Hepatocyte (in vitro differentiated cells): Measurements from ENCODE around the gene JMJD7.

Experiments used
- CTCF ChIP-seq: fragments of 200-600 bp; sonication (generic); IDR thresholded peaks from 2 replicates; pipeline ENCODE4 v1.5.1; 2016; ENCODE audit warnings: antibody characterized with exemption, mild to moderate bottlenecking; ENCODE audit not compliant: poor library complexity
- EZH2 ChIP-seq: fragments of 200-600 bp; sonication (generic); IDR thresholded peaks from 2 replicates; pipeline ENCODE4 v1.6.1; 2016; ENCODE audit warnings: antibody characterized with exemption, mild to moderate bottlenecking, borderline replicate concordance
- EZH2phosphoT487 ChIP-seq: fragments of 200-600 bp; sonication (generic); IDR thresholded peaks from one replicate; pipeline ENCODE4 v1.6.1; 2018; ENCODE audit warnings: antibody characterized with exemption, mild to moderate bottlenecking, low read depth, moderate library complexity; ENCODE audit not compliant: unreplicated experiment, severe bottlenecking

- no peak for TF ChIP-seq CTCF
- TF ChIP-seq EZH2, result no peak
- no peak for TF ChIP-seq EZH2phosphoT487
These were observed 34.0 kb downstream of the JMJD7 start for GRCh38 chr15:41861736-41862356.
